ENCODE results near the gene IL7R.

The IL7R gene

DNA sequence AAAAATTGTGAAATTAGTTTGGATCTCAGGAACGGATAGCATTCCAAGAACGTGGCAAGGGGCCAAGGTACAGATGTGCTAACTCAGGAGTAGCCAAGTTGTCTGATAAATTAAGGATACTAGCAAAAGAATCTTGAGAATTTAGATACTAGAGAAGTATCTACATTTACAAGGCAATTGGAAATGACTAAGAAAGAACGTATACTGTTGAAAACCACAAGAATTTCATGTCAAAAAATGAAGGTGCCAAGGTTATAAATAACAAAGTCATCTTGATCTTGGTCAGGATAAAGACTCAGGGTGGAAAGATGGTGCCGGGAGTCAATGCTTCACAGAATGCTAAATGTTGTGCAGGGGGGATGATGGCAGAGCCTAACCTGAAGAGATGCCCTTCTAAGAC is 62.5 kb downstream of the IL7R start:
- DNase-seq = no peak

GRCh38 chr5:35920890-35921289 is 64.2 kb downstream of the IL7R start:
- DNase-seq = no peak

DNA sequence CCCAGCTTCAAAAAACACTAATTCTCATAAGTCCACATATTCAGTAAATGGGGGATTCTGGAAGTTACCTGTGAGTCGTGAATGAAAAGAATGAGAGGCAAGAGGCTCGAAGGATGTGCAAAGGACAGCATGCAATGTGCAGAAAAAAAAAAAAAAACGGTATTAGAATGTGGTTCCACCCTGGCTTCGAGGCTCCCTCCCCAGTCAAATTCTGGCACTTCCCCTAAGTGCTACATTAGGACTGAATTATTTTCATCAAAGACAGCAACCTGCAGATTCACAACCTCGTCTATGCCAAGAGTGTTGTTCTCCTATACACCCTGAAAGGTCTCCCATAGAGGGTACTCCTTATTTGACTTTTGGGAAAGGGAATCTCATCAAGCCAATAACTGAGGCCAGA is 65.2 kb downstream of the IL7R start:
- no peak for DNase-seq

GRCh38 chr5:35922468-35922867 is 65.8 kb downstream of the IL7R start:
- no peak for DNase-seq

- DNase-seq = no peak
Observed at GRCh38 chr5:35924122-35924949, 67.6 kb downstream of the IL7R start.

DNA sequence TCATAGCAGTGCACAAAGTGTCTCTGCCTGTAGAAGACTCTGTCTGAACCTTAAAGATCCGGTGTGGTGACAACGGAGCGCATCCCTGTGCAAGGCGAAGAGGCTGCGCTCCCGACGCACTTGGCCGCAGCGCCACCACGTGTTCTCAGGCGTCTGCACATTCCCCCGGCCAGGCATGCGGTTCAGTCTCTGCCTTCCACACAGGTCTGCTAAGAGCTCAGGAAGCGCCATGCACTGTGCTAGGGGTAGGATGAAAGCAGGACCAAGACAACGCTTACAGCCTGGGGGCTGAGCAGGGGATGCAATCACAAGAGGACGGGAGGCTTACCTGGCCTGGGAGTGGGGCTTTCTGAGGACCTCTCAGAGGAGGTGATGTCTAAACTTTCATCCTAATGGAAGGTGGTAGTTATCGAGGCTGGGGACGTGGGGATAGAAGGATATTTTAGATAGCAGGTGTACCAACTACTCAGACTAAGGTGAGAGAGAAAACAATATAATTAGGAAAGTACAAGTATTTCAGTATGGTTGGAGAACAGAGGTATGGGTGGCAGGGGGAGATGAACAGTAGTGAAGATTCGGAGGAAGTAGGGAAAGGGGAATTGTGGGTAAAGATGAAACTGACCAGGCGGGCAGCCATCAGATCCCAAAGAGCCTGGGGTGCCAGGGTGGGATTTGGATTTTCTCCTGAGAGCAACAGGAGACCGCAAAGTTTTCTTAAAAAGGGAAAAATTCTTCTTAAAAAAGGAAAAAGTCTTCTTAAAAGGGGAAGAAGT is 68.4 kb downstream of the IL7R start:
- peak; percentile 10 for DNase-seq

DNA sequence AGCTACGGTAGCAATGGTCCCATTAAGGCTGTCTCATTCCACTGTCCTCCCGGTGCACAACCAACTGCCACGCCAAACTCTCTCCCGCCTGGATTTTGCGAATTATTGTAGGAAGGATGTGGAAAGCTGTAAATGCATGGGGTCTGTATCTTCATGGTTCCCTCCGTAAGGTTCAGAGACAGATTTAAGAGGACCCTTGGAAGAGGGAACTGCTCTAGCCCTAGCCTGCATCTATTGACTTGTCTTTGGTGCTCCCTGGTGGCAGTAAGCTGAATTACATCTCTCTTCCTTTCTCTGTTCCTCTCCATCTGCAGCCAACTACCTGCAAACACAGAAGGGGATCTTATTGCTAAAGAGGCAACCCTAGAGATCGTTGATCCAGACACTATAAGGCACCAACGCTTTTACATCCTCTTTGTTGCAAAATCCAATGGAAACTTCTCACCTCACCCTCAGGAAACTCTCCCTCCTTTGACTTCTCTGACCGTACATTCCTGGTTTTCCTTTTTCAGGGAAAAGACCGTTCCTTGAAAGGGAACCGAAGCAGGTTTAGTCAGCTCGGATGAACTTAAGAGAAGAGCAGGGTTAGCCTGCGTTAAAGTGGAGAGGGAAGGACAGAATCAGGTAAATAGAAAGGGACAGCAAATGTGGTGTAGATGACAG is 69.8 kb downstream of the IL7R start:
- peak; percentile 40 for DNase-seq
